H1 (cell line): ENCODE measurements around the gene CDK5RAP2. TPM values are rescaled to one million over a fixed set of nuclear protein-coding genes. Genes with fewer than 3 reads are reported as not detected.

Source experiments
- CTCF ChIA-PET: fragments of 300-600 bp; sonication (Branson Sonifier 250); formaldehyde crosslinking; loops from one replicate; lab custom pipeline; 2021; ENCODE audit not compliant: partially characterized antibody; lab: Charles Lee
- POLR2A ChIA-PET: fragments of 300-600 bp; sonication (Branson Sonifier 250); formaldehyde crosslinking; loops from one replicate; lab custom pipeline; 2021; ENCODE audit warnings: inconsistent platforms; ENCODE audit not compliant: partially characterized antibody; lab: Charles Lee
- DNase-seq, 2 experiments: peaks; one replicate each; pipeline versions ENCODE4 v3.0.0 to v3.0.0-alpha.2; 2010 to 2022; ENCODE audit warnings: low spot score in 2 of 2, low read depth in 1 of 2, mixed read lengths in 1 of 2
- FAIRE-seq: peaks from 2 replicates; lab custom pipeline; 2011; peaks lifted over from hg19 to GRCh38; lab: Jason Lieb, UNC
- H2AFZ ChIP-seq: 2 replicates; pipeline ENCODE4 v1.8.1; 2012; ENCODE audit warnings: low read length, inconsistent platforms
- H2AK5ac ChIP-seq: 2 replicates; pipeline ENCODE4 v1.6.1; 2013; ENCODE audit warnings: low read depth, low read length
- H2BK120ac ChIP-seq: replicated peaks from 2 replicates; pipeline ENCODE3; 2013; ENCODE audit warnings: low read depth, low read length, inconsistent platforms
- H2BK12ac ChIP-seq: 2 replicates; pipeline ENCODE4 v1.6.1; 2013; ENCODE audit warnings: low read depth, low read length
- H2BK15ac ChIP-seq: 2 replicates; pipeline ENCODE4 v1.6.1; 2013; ENCODE audit warnings: low read length
- H2BK20ac ChIP-seq: 2 replicates; pipeline ENCODE4 v1.6.1; 2013; ENCODE audit warnings: low read length
- H2BK5ac ChIP-seq: 2 replicates; pipeline ENCODE4 v1.6.1; 2013; ENCODE audit warnings: low read depth, low read length
- H3K14ac ChIP-seq: 2 replicates; pipeline ENCODE4 v1.6.1; 2013; ENCODE audit warnings: inconsistent platforms; ENCODE audit not compliant: insufficient read length
- H3K18ac ChIP-seq: 2 replicates; pipeline ENCODE4 v1.6.1; 2013; ENCODE audit warnings: low read length; ENCODE audit errors: extremely low read depth
- H3K23ac ChIP-seq: 2 replicates; pipeline ENCODE4 v1.6.1; 2013; ENCODE audit warnings: inconsistent platforms; ENCODE audit not compliant: insufficient read length
- H3K23me2 ChIP-seq: 2 replicates; pipeline ENCODE4 v1.6.1; 2013; ENCODE audit warnings: low read depth, low read length
- H3K27ac ChIP-seq: 2 replicates; pipeline ENCODE4 v1.6.1; 2011; ENCODE audit warnings: low read depth, low read length, inconsistent platforms
- H3K27me3 ChIP-seq, 4 experiments: replicated peaks in 1 of 4; 1 replicate in 1 of 4; 2 replicates in 3 of 4; pipeline versions ENCODE4 v1.6.1 to v1.8.1; 2011 to 2013; ENCODE audit warnings: low read length in 3 of 4, mild to moderate bottlenecking in 3 of 4, inconsistent platforms in 2 of 4, mixed read lengths in 2 of 4, moderate library complexity in 1 of 4; ENCODE audit not compliant: control insufficient read depth in 3 of 4, insufficient read depth in 3 of 4; ENCODE audit errors: extremely low read depth in 1 of 4
- H3K36me3 ChIP-seq, 4 experiments: 2 replicates each; pipeline versions ENCODE4 v1.6.1 to v1.8.1; 2011 to 2013; ENCODE audit warnings: mild to moderate bottlenecking in 4 of 4, low read length in 3 of 4, moderate library complexity in 2 of 4, control low read depth in 1 of 4, inconsistent platforms in 1 of 4; ENCODE audit not compliant: insufficient read depth in 4 of 4, control insufficient read depth in 2 of 4
- H3K4ac ChIP-seq: replicated peaks from 2 replicates; pipeline ENCODE3; 2013; ENCODE audit warnings: low read length, low read depth, mixed read lengths, inconsistent platforms; ENCODE audit not compliant: insufficient read length
- H3K4me1 ChIP-seq, 4 experiments: replicated peaks in 1 of 4; 1 replicate in 1 of 4; 2 replicates in 3 of 4; pipeline versions ENCODE4 v1.6.1 to v1.8.1; 2011 to 2013; ENCODE audit warnings: low read length in 3 of 4, inconsistent platforms in 2 of 4, mixed read lengths in 1 of 4; ENCODE audit not compliant: insufficient read depth in 4 of 4, control insufficient read depth in 3 of 4
- H3K4me2 ChIP-seq, 2 experiments: 2 replicates each; pipeline versions ENCODE4 v1.6.1 to v1.8.1; 2011 to 2013; ENCODE audit warnings: low read depth in 2 of 2, low read length in 2 of 2, control low read depth in 1 of 2, inconsistent platforms in 1 of 2, mild to moderate bottlenecking in 1 of 2; ENCODE audit not compliant: insufficient read depth in 1 of 2
- H3K4me3 ChIP-seq, 4 experiments: fragments of 200-600, 300-600 bp in 1 of 4; sonication (generic), shearing (Covaris generic), sonication (Bioruptor Twin) in 1 of 4; 2 replicates each; pipeline versions ENCODE4 v1.5.1 to v1.8.1; 2011 to 2016; ENCODE audit warnings: low read length in 4 of 4, low read depth in 3 of 4, control low read depth in 2 of 4, inconsistent platforms in 2 of 4, mild to moderate bottlenecking in 2 of 4, mixed read lengths in 1 of 4, moderate library complexity in 1 of 4; ENCODE audit not compliant: insufficient read depth in 2 of 4; ENCODE audit errors: extremely low read depth in 1 of 4
- H3K56ac ChIP-seq: replicated peaks from 2 replicates; pipeline ENCODE3; 2013; ENCODE audit warnings: low read depth, mild to moderate bottlenecking, mixed read lengths, low read length, inconsistent platforms; ENCODE audit not compliant: insufficient read length
- H3K79me1 ChIP-seq: 2 replicates; pipeline ENCODE4 v1.6.1; 2013; ENCODE audit warnings: low read depth, low read length, control low read depth
- H3K79me2 ChIP-seq, 2 experiments: 2 replicates each; pipeline versions ENCODE4 v1.6.1 to v1.8.1; 2012 to 2013; ENCODE audit warnings: low read length in 2 of 2, mild to moderate bottlenecking in 2 of 2, inconsistent platforms in 1 of 2; ENCODE audit not compliant: insufficient read depth in 2 of 2, control insufficient read depth in 1 of 2
- H3K9ac ChIP-seq, 4 experiments: replicated peaks in 1 of 4; 1 replicate in 1 of 4; 2 replicates in 3 of 4; pipeline versions ENCODE4 v1.6.1 to v1.8.1; 2011 to 2013; ENCODE audit warnings: low read depth in 3 of 4, low read length in 3 of 4, control low read depth in 2 of 4, mild to moderate bottlenecking in 2 of 4, moderate library complexity in 2 of 4, inconsistent platforms in 1 of 4; ENCODE audit errors: extremely low read depth in 1 of 4
- H3K9me3 ChIP-seq, 2 experiments: 2 replicates each; pipeline versions ENCODE4 v1.6.1 to v1.8.1; 2012 to 2013; ENCODE audit warnings: mild to moderate bottlenecking in 2 of 2, moderate library complexity in 2 of 2, control low read depth in 1 of 2, inconsistent platforms in 1 of 2, low read depth in 1 of 2, low read length in 1 of 2, mixed read lengths in 1 of 2; ENCODE audit not compliant: insufficient read depth in 2 of 2
- H4K20me1 ChIP-seq, 2 experiments: replicated peaks in 1 of 2; 2 replicates each; pipeline versions ENCODE3 to v1.8.1; 2011 to 2013; ENCODE audit warnings: inconsistent platforms in 2 of 2, low read length in 2 of 2, mild to moderate bottlenecking in 1 of 2; ENCODE audit not compliant: insufficient read depth in 2 of 2, control insufficient read depth in 1 of 2
- H4K5ac ChIP-seq: 2 replicates; pipeline ENCODE4 v1.6.1; 2013; ENCODE audit warnings: low read length, low read depth, mixed read lengths, inconsistent platforms; ENCODE audit not compliant: insufficient read length
- H4K8ac ChIP-seq: 2 replicates; pipeline ENCODE4 v1.8.0; 2013; ENCODE audit warnings: mild to moderate bottlenecking, moderate library complexity, low read length, inconsistent platforms; ENCODE audit not compliant: insufficient read depth; ENCODE audit errors: extremely low read depth
- H4K91ac ChIP-seq: replicated peaks from 2 replicates; pipeline ENCODE3; 2013; ENCODE audit warnings: low read length, mixed read lengths, inconsistent platforms; ENCODE audit not compliant: insufficient read length
- ATF3 ChIP-seq: IDR thresholded peaks from 2 replicates; pipeline ENCODE4 v1.6.1; 2011; ENCODE audit warnings: low read depth, mild to moderate bottlenecking, low read length; ENCODE audit not compliant: insufficient read depth
- CHD2 ChIP-seq: IDR thresholded peaks from 2 replicates; pipeline ENCODE4 v1.6.1; 2012; ENCODE audit warnings: low read length, improper control_type of control experiment
- EP300 ChIP-seq, 2 experiments: IDR thresholded peaks; 1 replicate in 1 of 2; 2 replicates in 1 of 2; pipeline ENCODE4 v1.6.1; 2011 to 2012; ENCODE audit warnings: low read depth in 2 of 2, low read length in 2 of 2, mild to moderate bottlenecking in 2 of 2, borderline replicate concordance in 1 of 2, inconsistent platforms in 1 of 2, moderate library complexity in 1 of 2
- FOSL1 ChIP-seq: IDR thresholded peaks from 2 replicates; pipeline ENCODE4 v1.6.1; 2011; ENCODE audit warnings: mild to moderate bottlenecking, low read depth, low read length, moderate library complexity; ENCODE audit not compliant: insufficient read depth
- KDM4A ChIP-seq: IDR thresholded peaks from one replicate; pipeline ENCODE4 v1.7.1; 2012; ENCODE audit warnings: low read depth, mild to moderate bottlenecking, moderate library complexity, low read length, inconsistent platforms; ENCODE audit not compliant: severe bottlenecking
- NANOG ChIP-seq: IDR thresholded peaks from 2 replicates; pipeline ENCODE4 v1.6.1; 2011; ENCODE audit warnings: low read length, low read depth, mild to moderate bottlenecking, inconsistent platforms; ENCODE audit not compliant: insufficient read depth, poor library complexity, severe bottlenecking
- NRF1 ChIP-seq: IDR thresholded peaks from 2 replicates; pipeline ENCODE4 v1.6.1; 2011; ENCODE audit warnings: mild to moderate bottlenecking, low read depth, low read length, improper control_type of control experiment
- RAD21 ChIP-seq, 2 experiments: IDR thresholded peaks in 1 of 2; conservative IDR thresholded peaks in 1 of 2; 2 replicates each; pipeline ENCODE4 v1.6.1; 2011; ENCODE audit warnings: low read depth in 2 of 2, low read length in 2 of 2, improper control_type of control experiment in 1 of 2, inconsistent platforms in 1 of 2, mild to moderate bottlenecking in 1 of 2, moderate library complexity in 1 of 2
- SUZ12 ChIP-seq: fragments of 200-600 bp; sonication (generic); IDR thresholded peaks from 2 replicates; pipeline ENCODE4 v1.6.1; 2012; ENCODE audit warnings: mild to moderate bottlenecking, inconsistent platforms, low read length, moderate library complexity, mixed read lengths
- TCF12 ChIP-seq: IDR thresholded peaks from 2 replicates; pipeline ENCODE4 v1.6.1; 2011; ENCODE audit warnings: low read depth, mild to moderate bottlenecking, low read length
- WGBS, 2 experiments: shearing (Covaris generic) in 1 of 2; methylation state at CpG; one replicate each; pipeline versions ENCODE4 v1.1.6 to v1.1.7; 2013 to 2015; ENCODE audit warnings: low lambda C conversion rate in 2 of 2, mixed read lengths in 2 of 2, inconsistent platforms in 1 of 2, low coverage in 1 of 2, missing lambda C conversion rate in 1 of 2; ENCODE audit not compliant: insufficient replicate concordance in 2 of 2, insufficient coverage in 1 of 2, insufficient read length in 1 of 2; ENCODE audit errors: extremely low coverage in 1 of 2, missing lambda C conversion rate in 1 of 2; 5-methylcytosine and 5-hydroxymethylcytosine counted together
- polyA plus RNA-seq, 7 experiments: library from polyadenylated mRNA; depleted of rRNA in 3 of 7; stranded (reverse) in 5 of 7; unstranded in 2 of 7; fragments of >200 nt in 5 of 7; fragments of 200-250 nt in 2 of 7; gene quantifications; 1 replicate in 5 of 7; 2 replicates in 1 of 7; 4 replicates in 1 of 7; pipeline versions ENCODE4 v1.2.1 to v1.2.3, GENCODE V29; 2011 to 2013; ENCODE audit warnings: missing spikeins in 2 of 7, mixed read lengths in 2 of 7
- total RNA-seq: library from RNA; stranded (reverse); fragmentation: NEBNext Ultra II Directional; extraction: Animal tissue kit (Norgen Biotek cat#: 25700); gene quantifications from 2 replicates; pipeline ENCODE4 v1.2.1, GENCODE V29; 2021
- TF ChIP-seq, protein P1 (sequence below): IDR thresholded peaks from 2 replicates; pipeline ENCODE4 v1.6.1; 2011; ENCODE audit warnings: low read length, improper control_type of control experiment

Gene CDK5RAP2
- total and polyA plus RNA-seq, 2 of the 8 experiments (the other 6 are each of a cell fraction or from before 2014, with no cell fraction given) = 19.8 to 49.4 TPM

- H3K4me1 ChIP-seq = no peaks in the 10 kb centered on the region
- ChIA-PET POLR2A (no interaction called here), CTCF (interaction anchor here (1.1 to 1.3 kb wide), 3 partner anchors 9 to 37 kb away, joined by 4 to 13 read pairs (median 7); no protein-coding TSS in a partner anchor)
- FAIRE-seq (no peak), DNase-seq (no peak)
- no peak overlapping the region for H4K5ac ChIP-seq
- no peak overlapping the region for H3K14ac ChIP-seq
- no peak overlapping the region for H2AFZ ChIP-seq
- H3K27me3 ChIP-seq = no peaks in the 10 kb centered on the region
- no peak overlapping the region for H3K4ac ChIP-seq
- no peak overlapping the region for H3K4me3 ChIP-seq
- peaks cover 4% of the 10 kb centered on the region; the same call in 1 of the 2 replicates for H3K23me2 ChIP-seq
- peaks cover 0 to 3% of the 10 kb centered on the region in 2 experiments for H4K20me1 ChIP-seq
- H3K27ac ChIP-seq = no peak overlapping the region
- H3K9ac ChIP-seq = no peak overlapping the region
- no peak overlapping the region for H2BK5ac ChIP-seq
- H3K4me2 ChIP-seq = no peak overlapping the region
- no peak overlapping the region for H2BK12ac ChIP-seq
- H2BK120ac ChIP-seq = no peak overlapping the region
- no peak overlapping the region for H3K18ac ChIP-seq
- H2AK5ac ChIP-seq = no peak overlapping the region
- H2BK20ac ChIP-seq = no peak overlapping the region
- no peaks in the 10 kb centered on the region; a peak in 1 of 4 replicates for H3K79me2 ChIP-seq
- H2BK15ac ChIP-seq = no peak overlapping the region
- no peaks in the 10 kb centered on the region for H3K79me1 ChIP-seq
- H4K91ac ChIP-seq = no peak overlapping the region
- H3K56ac ChIP-seq = no peak overlapping the region
- H3K9me3 ChIP-seq = no peaks in the 10 kb centered on the region
- no peak overlapping the region for H4K8ac ChIP-seq
- 90% methylated on average over 9 of the region's 9 CpGs; no CpG with 5 or more reads in 1 of the 2 experiments for WGBS, 2 experiments
- no peak overlapping the region for H3K23ac ChIP-seq
- peaks cover 2 to 24% (median 7%) of the 10 kb centered on the region in 4 experiments; a peak in 5 of 8 replicates for H3K36me3 ChIP-seq
- no peak for TF ChIP-seq RAD21 (IDR thresholded peaks at IDR 0.05 in 1 of 2, conservative IDR thresholded peaks at IDR 0.05 in 1 of 2; ENCODE audit: low read depth in 2 of 2, low read length in 2 of 2)
- no peak for TF ChIP-seq FOSL1
- TF ChIP-seq, protein P1, sequence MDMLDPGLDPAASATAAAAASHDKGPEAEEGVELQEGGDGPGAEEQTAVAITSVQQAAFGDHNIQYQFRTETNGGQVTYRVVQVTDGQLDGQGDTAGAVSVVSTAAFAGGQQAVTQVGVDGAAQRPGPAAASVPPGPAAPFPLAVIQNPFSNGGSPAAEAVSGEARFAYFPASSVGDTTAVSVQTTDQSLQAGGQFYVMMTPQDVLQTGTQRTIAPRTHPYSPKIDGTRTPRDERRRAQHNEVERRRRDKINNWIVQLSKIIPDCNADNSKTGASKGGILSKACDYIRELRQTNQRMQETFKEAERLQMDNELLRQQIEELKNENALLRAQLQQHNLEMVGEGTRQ = no peak
- TF ChIP-seq TCF12 = no peak
- TF ChIP-seq CHD2 = no peak
- no peak for TF ChIP-seq ATF3
- TF ChIP-seq NRF1 = no peak
- no peak for TF ChIP-seq SUZ12
- TF ChIP-seq NANOG = no peak
- TF ChIP-seq KDM4A = no peak
- no peak for TF ChIP-seq EP300 (IDR thresholded peaks at IDR 0.05; ENCODE audit: borderline replicate concordance in 1 of 2, low read depth in 2 of 2, low read length in 2 of 2)
Measured at GRCh38 chr9:120447959-120448500, 131.9 kb downstream of the CDK5RAP2 start.
